Hepatocyte (in vitro differentiated cells): ENCODE data around the gene TBC1D3H.
"Not testable (repeated sequence)": the region's sequence is repeated elsewhere in the genome, so short reads cannot be mapped to it uniquely, and the experiment has no call there.

Experiments used
- EZH2phosphoT487 ChIP-seq: fragments of 200-600 bp; sonication (generic); IDR thresholded peaks from one replicate; pipeline ENCODE4 v1.6.1; 2018; ENCODE audit warnings: antibody characterized with exemption, mild to moderate bottlenecking, low read depth, moderate library complexity; ENCODE audit not compliant: unreplicated experiment, severe bottlenecking
- TF ChIP-seq, protein P1 (sequence below): fragments of 200-600 bp; sonication (generic); IDR thresholded peaks from 2 replicates; pipeline ENCODE4 v1.5.1; 2016; ENCODE audit warnings: antibody characterized with exemption, mild to moderate bottlenecking; ENCODE audit not compliant: poor library complexity

DNA sequence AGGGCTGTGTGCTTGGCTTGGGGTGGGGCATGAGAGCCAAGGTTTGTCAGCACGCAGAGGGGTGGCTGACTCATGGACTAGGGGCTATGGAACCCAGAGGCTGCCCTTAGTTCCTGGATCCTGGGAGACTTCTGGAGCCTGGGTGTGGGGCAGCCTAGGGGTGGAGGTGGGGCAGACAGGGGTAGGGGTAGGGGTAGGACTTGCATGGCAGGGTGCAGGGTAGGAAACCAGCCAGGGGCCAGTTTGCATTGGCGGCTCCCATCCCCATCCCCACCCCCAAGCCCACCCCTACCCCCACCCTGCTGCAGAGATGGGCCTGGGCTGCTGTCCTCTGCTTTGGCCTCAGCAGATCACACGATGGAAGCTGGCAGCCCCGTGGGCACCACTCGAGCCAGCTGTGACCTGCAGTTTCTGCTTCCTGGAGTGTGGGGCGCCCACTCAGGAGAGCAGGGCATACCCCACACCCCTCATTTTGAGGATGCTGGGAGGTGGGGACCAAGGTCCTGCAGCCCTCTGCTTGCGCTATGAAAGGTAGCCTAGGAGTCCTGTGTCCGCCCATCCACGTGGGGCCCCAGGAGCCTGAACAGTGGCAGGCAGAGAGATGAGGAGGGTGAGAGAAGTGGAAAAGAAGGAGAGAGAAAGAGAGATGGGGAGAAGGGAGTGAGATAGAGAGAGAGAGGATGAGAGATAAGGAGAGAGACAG is 2.9 kb upstream of the TBC1D3H start:
- TF ChIP-seq, protein P1, sequence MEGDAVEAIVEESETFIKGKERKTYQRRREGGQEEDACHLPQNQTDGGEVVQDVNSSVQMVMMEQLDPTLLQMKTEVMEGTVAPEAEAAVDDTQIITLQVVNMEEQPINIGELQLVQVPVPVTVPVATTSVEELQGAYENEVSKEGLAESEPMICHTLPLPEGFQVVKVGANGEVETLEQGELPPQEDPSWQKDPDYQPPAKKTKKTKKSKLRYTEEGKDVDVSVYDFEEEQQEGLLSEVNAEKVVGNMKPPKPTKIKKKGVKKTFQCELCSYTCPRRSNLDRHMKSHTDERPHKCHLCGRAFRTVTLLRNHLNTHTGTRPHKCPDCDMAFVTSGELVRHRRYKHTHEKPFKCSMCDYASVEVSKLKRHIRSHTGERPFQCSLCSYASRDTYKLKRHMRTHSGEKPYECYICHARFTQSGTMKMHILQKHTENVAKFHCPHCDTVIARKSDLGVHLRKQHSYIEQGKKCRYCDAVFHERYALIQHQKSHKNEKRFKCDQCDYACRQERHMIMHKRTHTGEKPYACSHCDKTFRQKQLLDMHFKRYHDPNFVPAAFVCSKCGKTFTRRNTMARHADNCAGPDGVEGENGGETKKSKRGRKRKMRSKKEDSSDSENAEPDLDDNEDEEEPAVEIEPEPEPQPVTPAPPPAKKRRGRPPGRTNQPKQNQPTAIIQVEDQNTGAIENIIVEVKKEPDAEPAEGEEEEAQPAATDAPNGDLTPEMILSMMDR = not testable (repeated sequence)
- not testable (repeated sequence) for TF ChIP-seq EZH2phosphoT487
